Measurements from ENCODE around the gene RAD1.

RAD1 gene

GRCh38 chr5:34898258-34898895 lies 16.9 kb downstream of the RAD1 start:
- FAIRE-seq (peak; percentile 89), DNase-seq (ENCODE audit: insufficient read length, low spot score) (peak; percentile 33)
- TF ChIP-seq POLR2AphosphoS5 (IDR thresholded peaks at IDR 0.05; ENCODE audit: low read depth, low read length) = no peak
- TF ChIP-seq POU2F2 (IDR thresholded peaks at IDR 0.05; ENCODE audit: low read depth, low read length) = 0 out of 2 replicates have a peak, but pooled peaks have one; percentile 23
- TF ChIP-seq TAF1 (IDR thresholded peaks at IDR 0.05; ENCODE audit: low read depth, low read length) = no peak

DNA sequence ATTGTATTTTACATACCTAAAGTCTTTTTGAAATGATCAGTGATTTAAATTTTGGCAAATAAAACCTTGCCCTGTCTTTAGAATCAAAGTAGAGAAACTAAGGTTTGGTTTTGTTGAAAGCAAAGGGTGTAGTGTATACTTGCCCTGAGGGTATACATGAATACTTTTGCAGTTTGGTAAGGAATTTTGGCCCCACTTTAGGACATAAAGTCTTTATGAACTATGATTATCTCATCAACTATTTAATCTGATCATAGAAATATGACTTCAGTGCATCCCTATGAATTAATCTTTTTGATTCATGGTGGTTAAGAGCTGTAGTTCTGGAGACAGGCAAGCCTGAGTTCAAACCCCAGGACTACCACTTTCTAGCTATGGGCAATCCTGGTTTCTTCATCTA lies 17.7 kb downstream of the RAD1 start:
- DNase-seq (ENCODE audit: insufficient read length, low spot score) = no peak
- no peak for TF ChIP-seq TAF1 (IDR thresholded peaks at IDR 0.05; ENCODE audit: low read depth, low read length)
- no peak for TF ChIP-seq SPI1 (IDR thresholded peaks at IDR 0.05; ENCODE audit: low read depth, low read length)
- TF ChIP-seq PAX5 (IDR thresholded peaks at IDR 0.05; ENCODE audit: insufficient read depth, low read length, severe bottlenecking) = no peak
- TF ChIP-seq POU2F2 (IDR thresholded peaks at IDR 0.05; ENCODE audit: low read depth, low read length) = no peak
- no peak for TF ChIP-seq POLR2AphosphoS5 (IDR thresholded peaks at IDR 0.05; ENCODE audit: low read depth, low read length)
- TF ChIP-seq POLR2A (IDR thresholded peaks at IDR 0.05; ENCODE audit: low read depth, low read length) = no peak
- no peak for FAIRE-seq

DNA sequence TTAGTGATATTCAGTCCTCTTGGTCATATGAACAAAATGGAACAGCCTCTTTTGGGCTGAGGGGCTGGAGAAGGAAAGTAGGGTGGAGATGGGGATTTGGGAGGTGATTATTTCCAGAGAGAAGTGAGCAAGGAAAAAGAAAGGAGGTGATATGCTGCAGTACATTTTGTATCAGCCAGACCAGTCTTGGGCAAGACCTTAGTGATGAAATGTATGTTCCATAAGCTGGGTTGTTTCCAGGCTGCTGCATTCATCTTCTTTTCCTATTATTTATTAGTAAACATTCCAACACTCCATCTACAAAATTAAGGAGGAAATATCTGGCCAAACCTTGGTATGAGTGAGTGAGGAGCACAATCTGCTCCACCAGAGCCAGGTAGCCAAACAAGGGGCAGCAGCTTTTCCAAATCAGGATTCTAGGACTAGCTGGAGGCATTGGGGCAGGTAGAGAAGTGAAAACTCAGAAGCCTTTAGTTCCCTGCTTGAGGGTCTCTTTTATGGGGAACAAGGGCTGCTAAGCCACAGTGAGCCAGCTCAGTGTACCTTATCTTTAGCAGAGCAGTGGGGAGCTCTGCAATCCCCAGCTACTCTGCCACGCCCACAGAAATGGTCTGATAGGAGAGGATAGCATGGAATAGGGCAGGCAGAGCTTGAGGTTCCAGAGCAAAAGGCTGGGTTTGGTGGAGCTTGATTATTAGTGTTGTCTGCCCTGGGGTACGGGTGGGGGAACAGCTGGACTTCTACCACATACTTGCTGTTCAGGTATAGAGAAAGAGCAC lies 19.5 kb downstream of the RAD1 start:
- TF ChIP-seq POU2F2 (IDR thresholded peaks at IDR 0.05; ENCODE audit: low read depth, low read length) = no peak
- no peak for TF ChIP-seq POLR2A (IDR thresholded peaks at IDR 0.05; ENCODE audit: low read depth, low read length)
- no peak for TF ChIP-seq TAF1 (IDR thresholded peaks at IDR 0.05; ENCODE audit: low read depth, low read length)
- TF ChIP-seq POLR2AphosphoS5 (IDR thresholded peaks at IDR 0.05; ENCODE audit: low read depth, low read length) = no peak
- no peak for TF ChIP-seq PAX5 (IDR thresholded peaks at IDR 0.05; ENCODE audit: insufficient read depth, low read length, severe bottlenecking)
- no peak for TF ChIP-seq SPI1 (IDR thresholded peaks at IDR 0.05; ENCODE audit: low read depth, low read length)
- no peak for DNase-seq (ENCODE audit: insufficient read length, low spot score)
- no peak for FAIRE-seq

- TF ChIP-seq TAF1 (IDR thresholded peaks at IDR 0.05; ENCODE audit: low read depth, low read length) (no peak), SPI1 (IDR thresholded peaks at IDR 0.05; ENCODE audit: low read depth, low read length) (no peak), POU2F2 (IDR thresholded peaks at IDR 0.05; ENCODE audit: low read depth, low read length) (no peak), POLR2A (IDR thresholded peaks at IDR 0.05; ENCODE audit: low read depth, low read length) (no peak), POLR2AphosphoS5 (IDR thresholded peaks at IDR 0.05; ENCODE audit: low read depth, low read length) (no peak), PAX5 (IDR thresholded peaks at IDR 0.05; ENCODE audit: insufficient read depth, low read length, severe bottlenecking) (no peak)
- DNase-seq (ENCODE audit: insufficient read length, low spot score) (no peak), FAIRE-seq (no peak)
Measured at GRCh38 chr5:34894716-34895115, 20.6 kb downstream of the RAD1 start.

- TF ChIP-seq TAF1 (IDR thresholded peaks at IDR 0.05; ENCODE audit: low read depth, low read length) = no peak
- TF ChIP-seq POLR2A (IDR thresholded peaks at IDR 0.05; ENCODE audit: low read depth, low read length) = no peak
- TF ChIP-seq POLR2AphosphoS5 (IDR thresholded peaks at IDR 0.05; ENCODE audit: low read depth, low read length) = no peak
- TF ChIP-seq SPI1 (IDR thresholded peaks at IDR 0.05; ENCODE audit: low read depth, low read length) = no peak
- no peak for TF ChIP-seq POU2F2 (IDR thresholded peaks at IDR 0.05; ENCODE audit: low read depth, low read length)
- no peak for TF ChIP-seq PAX5 (IDR thresholded peaks at IDR 0.05; ENCODE audit: insufficient read depth, low read length, severe bottlenecking)
- FAIRE-seq = no peak
- DNase-seq (ENCODE audit: insufficient read length, low spot score) = no peak
Measured at GRCh38 chr5:34892414-34892813, 22.9 kb downstream of the RAD1 start.

GRCh38 chr5:34891981-34892380 lies 23.3 kb downstream of the RAD1 start:
- FAIRE-seq = no peak
- no peak for TF ChIP-seq PAX5 (IDR thresholded peaks at IDR 0.05; ENCODE audit: insufficient read depth, low read length, severe bottlenecking)
- no peak for TF ChIP-seq TAF1 (IDR thresholded peaks at IDR 0.05; ENCODE audit: low read depth, low read length)
- TF ChIP-seq POLR2AphosphoS5 (IDR thresholded peaks at IDR 0.05; ENCODE audit: low read depth, low read length) = no peak
- no peak for TF ChIP-seq SPI1 (IDR thresholded peaks at IDR 0.05; ENCODE audit: low read depth, low read length)
- no peak for TF ChIP-seq POU2F2 (IDR thresholded peaks at IDR 0.05; ENCODE audit: low read depth, low read length)
- no peak for TF ChIP-seq POLR2A (IDR thresholded peaks at IDR 0.05; ENCODE audit: low read depth, low read length)
- no peak for DNase-seq (ENCODE audit: insufficient read length, low spot score)

DNA sequence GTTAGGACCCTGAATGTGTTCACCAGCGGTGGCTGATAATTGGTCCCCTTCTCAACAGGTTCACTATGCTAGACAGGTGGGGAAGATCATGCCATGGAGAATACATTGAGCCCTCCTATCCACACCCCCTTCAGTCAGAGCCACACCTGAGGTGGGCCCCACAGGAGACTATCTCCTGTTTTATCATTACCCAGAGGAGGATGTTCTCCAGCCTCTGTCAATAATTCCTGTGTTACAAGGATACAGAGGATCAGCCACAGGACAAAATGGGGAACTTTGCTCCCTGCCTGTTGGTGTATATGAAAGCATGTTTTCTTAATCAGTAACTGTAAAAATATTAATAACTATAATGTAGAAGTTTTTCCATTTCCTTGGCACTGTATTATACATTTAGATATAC lies 25.9 kb downstream of the RAD1 start:
- DNase-seq (ENCODE audit: insufficient read length, low spot score) (no peak), FAIRE-seq (no peak)
- TF ChIP-seq TAF1 (IDR thresholded peaks at IDR 0.05; ENCODE audit: low read depth, low read length) = no peak
- TF ChIP-seq POU2F2 (IDR thresholded peaks at IDR 0.05; ENCODE audit: low read depth, low read length) = no peak
- TF ChIP-seq PAX5 (IDR thresholded peaks at IDR 0.05; ENCODE audit: insufficient read depth, low read length, severe bottlenecking) = no peak
- TF ChIP-seq POLR2AphosphoS5 (IDR thresholded peaks at IDR 0.05; ENCODE audit: low read depth, low read length) = no peak
- TF ChIP-seq SPI1 (IDR thresholded peaks at IDR 0.05; ENCODE audit: low read depth, low read length) = no peak
- TF ChIP-seq POLR2A (IDR thresholded peaks at IDR 0.05; ENCODE audit: low read depth, low read length) = no peak

- no peak for DNase-seq (ENCODE audit: insufficient read length, low spot score)
- no peak for FAIRE-seq
- TF ChIP-seq POLR2A (IDR thresholded peaks at IDR 0.05; ENCODE audit: low read depth, low read length) = no peak
- no peak for TF ChIP-seq PAX5 (IDR thresholded peaks at IDR 0.05; ENCODE audit: insufficient read depth, low read length, severe bottlenecking)
- no peak for TF ChIP-seq POLR2AphosphoS5 (IDR thresholded peaks at IDR 0.05; ENCODE audit: low read depth, low read length)
- no peak for TF ChIP-seq TAF1 (IDR thresholded peaks at IDR 0.05; ENCODE audit: low read depth, low read length)
- TF ChIP-seq POU2F2 (IDR thresholded peaks at IDR 0.05; ENCODE audit: low read depth, low read length) = no peak
- TF ChIP-seq SPI1 (IDR thresholded peaks at IDR 0.05; ENCODE audit: low read depth, low read length) = no peak
Measured at GRCh38 chr5:34886392-34887119, 28.7 kb downstream of the RAD1 start.

DNA sequence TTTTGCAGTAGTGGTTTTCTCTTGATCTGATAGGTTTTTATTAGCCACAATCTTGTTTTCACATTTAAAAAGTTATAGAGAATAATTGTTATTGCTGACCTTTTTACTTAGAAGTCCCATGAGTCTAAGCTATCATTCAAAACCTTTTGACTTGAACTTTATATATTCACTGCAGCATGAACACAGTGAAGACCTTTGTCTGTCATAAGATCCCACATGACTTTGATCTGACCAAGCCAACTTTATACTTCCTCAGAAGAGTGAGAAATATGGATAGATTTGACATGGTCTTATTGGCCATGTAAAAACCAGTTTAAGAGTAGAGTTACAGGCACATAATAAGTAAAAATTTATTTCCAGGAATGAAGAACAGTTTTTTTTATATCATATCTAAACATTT lies 34.1 kb downstream of the RAD1 start:
- TF ChIP-seq POLR2AphosphoS5 (IDR thresholded peaks at IDR 0.05; ENCODE audit: low read depth, low read length) (no peak), TAF1 (IDR thresholded peaks at IDR 0.05; ENCODE audit: low read depth, low read length) (no peak), SPI1 (IDR thresholded peaks at IDR 0.05; ENCODE audit: low read depth, low read length) (no peak), PAX5 (IDR thresholded peaks at IDR 0.05; ENCODE audit: insufficient read depth, low read length, severe bottlenecking) (no peak), POLR2A (IDR thresholded peaks at IDR 0.05; ENCODE audit: low read depth, low read length) (no peak), POU2F2 (IDR thresholded peaks at IDR 0.05; ENCODE audit: low read depth, low read length) (no peak)
- no peak for FAIRE-seq
- no peak for DNase-seq (ENCODE audit: insufficient read length, low spot score)

Measured in GM12891 (cell line).